CD4-positive, alpha-beta T cell treated with Interleukin-6 for 4 hours (primary cell): ENCODE measurements around the gene ERP27.

Source experiments
- DNase-seq: peaks from one replicate; pipeline ENCODE4 v3.0.0-alpha.2; 2020; ENCODE audit warnings: mixed read lengths

ERP27 gene

DNA sequence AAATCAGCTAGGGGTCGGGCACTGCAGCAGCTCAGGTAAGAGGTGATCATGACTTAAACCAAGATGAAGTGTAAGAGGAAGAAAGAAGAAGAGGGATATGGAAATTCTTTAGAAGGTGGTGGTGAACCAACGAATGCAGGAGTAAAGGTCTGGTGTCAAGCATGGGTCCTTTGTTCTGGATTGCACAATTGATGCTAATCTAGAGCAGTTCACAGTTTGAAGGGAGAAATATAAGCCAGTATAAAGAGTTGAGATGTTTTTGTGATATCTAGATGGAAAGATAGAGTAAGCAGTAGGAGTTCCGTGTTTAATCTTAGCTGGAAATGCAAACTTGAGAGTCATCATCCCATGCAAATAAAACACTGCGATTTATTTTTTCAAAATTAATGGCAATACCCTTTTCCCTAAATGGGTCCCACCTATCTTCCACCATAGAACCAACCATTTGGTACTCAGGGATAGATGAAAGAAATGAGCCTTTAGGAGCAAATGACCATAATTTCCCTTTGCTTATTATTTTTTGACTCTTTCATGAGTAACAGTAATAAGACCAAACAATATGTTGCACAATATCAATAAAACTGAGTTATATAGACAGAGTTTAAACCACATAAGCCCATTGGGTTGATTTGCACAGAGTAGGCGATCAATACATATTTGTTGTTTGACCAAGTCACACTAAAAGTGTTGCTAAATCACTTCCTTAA is 37.7 kb downstream of the ERP27 start:
- DNase-seq = no peak

DNA sequence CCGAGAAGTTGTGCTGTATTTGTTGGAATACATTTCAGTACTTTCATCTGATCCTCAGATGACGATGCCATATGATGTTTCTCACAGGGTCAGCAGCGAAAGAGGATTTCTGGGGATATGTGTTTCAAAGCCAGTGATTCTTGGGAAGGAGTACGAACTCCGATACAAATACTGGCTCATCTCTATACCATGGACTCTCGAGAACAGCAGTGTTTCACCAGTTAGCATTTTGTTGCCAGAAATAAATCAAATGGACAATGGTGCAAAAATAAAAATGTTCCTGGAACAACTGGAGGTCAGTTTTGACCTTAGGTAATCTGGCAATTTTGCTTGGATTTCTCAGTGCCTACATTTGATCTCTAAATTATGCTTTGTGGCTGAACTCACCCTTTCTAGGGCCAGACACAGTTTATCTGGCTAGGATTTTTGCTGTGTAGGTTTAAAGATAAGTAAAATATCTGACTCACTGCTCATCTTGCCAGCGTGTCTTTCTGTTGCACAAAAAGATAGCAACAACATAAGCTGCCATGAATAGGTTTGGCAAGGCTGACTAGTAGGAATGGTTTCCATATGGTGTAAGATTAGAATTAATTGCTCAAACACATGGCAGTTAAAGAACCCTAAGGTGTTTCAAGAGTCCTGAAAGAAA is 41.7 kb downstream of the ERP27 start:
- DNase-seq = no peak

DNA sequence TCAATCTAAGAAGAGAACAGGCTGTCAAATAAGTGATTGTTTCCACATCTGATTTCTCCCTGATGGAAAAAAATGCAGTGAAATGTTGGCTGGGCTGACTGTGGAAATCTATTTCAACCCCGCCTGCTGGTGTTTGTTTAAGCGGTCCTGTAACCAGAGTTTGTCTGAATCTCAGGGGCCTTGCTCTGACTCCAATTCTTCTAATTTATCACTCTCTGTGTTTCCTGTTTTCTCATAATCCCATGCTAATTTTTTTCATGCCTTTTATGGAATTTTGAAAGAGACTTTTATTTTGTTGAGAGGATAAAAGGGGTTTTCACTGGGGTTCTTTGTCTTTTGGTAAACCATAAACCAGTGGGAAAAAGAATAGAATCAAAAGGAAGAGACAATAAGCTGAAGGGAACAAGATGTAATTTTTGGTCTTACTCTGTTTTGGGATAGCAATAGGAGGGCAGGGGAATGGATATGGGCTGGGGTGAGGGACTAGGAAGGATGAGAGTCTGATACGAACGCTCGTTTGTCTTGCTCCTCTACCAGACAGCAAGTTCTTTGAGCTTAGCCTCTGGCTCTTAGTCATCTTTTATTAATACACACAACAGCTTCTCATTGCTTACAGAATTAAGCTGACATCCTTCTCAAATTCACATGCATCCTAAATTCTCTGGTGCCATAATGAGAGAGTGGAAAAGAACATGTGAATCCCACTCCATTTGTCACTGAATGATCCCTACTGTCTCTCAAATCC is 44.7 kb downstream of the ERP27 start:
- DNase-seq = no peak

DNA sequence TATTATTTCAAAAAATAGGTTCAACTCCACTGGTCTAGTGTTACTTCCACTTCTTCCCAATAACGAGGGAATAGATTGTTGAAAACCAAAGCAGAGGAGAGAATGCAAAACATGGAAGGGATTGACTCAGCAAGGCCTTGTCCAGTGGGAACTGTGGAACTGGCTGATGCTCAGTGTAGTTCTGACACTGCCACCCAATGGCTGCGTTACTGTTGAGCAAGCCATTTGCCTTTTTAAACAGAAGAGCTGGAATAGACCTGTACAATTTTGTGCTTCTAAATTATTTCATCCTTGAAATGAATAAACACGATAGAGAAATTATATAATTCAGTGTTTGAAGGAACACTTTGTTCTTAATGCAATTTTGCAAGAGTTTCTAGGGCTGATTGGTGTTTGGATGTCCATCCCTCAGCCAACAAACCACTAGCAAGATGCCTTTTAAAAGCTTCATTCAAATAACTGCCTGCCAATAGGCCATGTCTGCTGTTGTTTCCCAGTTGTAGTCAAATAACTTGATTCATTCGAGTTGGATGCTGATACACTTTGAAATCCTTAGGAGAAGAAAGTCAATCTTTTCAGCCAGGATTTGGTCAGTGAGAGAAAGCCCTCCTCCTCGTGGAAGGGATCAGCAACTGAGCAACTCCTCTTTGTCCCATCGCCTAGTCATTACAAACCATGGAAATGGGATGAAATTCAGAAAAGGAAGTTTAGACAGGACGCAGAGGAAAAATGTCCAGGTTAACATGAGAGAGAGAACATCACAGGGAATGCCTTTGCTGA is 45.4 kb downstream of the ERP27 start:
- DNase-seq = no peak

DNA sequence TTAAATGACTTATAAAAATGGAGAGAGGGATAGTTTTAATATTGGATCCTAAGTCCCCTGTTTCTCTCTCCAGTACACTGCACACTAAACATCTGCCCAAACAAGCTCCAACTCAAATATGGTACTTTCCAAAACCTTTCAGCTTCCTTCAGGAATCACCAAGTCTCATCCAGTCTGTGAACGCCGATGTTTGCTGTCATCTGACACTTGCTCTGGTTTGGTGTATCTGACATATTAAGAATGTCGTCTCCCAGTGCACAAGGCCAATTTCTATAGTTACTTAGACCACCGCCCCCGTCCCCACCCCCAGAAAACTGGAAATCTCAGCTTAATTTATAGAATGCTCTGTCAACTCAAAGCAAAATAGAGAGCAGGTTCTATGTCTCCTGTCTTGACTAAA is 47.6 kb downstream of the ERP27 start:
- DNase-seq = no peak

DNA sequence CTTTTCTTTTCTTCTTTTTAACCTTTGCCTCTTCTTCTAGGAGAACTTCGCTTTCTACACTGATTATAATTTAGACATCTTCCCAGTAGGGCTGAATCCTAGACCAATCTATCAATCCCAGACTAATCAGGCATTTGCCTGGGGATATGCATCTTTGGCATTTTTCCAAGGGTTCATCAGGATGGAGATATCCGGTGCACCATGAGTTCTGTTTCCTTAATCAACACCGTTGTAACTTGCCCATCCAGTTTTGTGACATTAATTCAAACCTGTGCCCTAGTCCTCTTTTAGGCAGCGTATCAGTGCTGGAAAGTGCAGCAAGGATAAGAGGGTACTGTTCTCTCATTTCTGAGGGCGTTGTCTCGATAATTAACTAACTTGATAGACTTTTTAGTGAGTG is 52.1 kb downstream of the ERP27 start:
- DNase-seq = no peak

DNA sequence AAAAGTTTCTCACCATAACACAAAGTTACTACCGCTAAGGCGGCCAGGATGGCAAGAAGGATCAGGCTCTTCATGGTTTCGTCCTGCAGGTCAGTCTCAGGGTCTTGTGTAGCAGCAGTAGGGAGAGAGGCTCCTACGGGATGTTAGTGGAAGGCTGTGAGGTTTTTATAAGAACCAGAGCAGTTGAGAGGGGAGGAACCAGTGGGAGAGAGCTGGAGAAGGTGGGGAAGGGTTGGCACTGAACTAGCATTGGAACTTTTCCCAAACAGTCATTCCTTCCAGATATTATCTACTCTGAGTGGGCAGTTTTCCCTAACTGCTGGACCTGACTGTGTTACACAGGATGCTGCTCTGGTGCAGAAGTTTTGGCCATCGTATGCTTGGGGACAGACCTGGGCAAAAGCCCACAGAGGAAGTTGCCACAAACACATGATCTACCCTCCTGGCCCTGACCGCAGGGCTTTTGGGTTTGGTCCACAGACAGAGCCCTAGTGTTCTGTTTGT is 52.6 kb downstream of the ERP27 start, which contains the start of gene MGP:
Gene MGP (minus strand): TSS at position 137 of the 504 bp plus-strand sequence. CDS start 63 bp downstream, at position 74.
- no peak for DNase-seq

DNA sequence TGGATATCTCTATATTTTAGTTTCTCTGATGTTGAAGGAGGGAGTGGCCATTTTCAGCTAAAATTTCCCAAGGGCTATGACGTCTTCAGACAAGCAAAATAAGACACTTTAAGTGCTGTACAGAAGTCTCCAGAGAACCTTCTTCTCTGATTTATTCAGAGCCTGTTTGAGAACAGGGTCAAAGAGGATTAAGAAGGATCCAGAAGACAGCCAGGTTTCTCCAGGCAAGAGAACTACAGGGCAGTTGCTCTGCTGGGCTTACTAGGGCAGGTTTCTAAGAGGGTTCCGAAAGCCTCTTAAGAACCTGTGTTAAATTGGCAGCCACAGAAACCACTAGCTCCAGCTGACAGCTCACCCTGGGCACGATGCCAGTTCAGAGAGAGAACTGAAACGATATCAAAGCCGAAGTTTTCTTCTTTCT is 53.9 kb downstream of the ERP27 start:
- peak; percentile 92 for DNase-seq

DNA sequence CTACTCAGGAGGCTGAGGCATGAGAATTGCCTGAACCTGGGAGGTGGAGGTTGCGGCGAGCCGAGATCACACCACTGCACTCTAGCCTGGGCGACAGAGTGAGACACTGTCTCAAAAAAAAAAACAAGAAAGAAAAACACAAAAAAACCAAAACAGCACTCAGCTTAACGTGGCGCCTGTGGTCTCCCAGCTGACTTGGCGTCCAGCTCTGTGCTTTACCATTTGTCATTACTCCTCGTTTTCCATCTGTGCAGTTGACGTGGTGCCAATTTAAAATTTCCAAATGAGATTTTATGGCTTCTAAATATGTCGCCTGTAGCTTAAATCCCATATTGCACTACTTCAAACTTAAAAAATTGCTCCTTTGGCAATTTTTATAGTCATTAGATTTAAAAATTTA is 54.7 kb downstream of the ERP27 start:
- no peak for DNase-seq

DNA sequence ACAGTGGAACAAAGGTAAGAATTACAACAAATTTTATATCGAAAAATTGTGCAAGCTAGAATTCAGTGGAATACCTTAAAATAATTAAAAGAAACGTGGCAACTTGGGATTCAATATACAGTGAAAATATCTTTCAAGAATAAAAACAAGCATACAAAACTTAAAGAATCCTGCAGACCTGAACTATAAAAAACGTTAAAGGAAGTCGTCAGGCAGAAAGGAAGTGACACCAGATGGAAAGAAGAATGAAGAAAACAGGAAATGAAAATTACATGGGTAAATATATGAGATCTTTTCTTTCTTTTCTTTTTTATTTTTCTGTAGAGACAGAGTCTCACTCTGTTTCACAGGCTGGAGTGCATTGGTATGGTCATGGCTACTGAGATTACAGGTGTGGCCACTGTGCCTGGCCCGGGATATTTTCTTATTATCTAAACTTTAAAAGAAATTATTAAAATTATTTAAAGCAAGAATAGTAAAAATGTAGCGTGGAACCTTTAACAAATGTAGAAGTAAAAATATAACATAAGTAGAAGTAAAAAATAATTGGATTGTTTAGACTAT is 57.4 kb downstream of the ERP27 start:
- no peak for DNase-seq

DNA sequence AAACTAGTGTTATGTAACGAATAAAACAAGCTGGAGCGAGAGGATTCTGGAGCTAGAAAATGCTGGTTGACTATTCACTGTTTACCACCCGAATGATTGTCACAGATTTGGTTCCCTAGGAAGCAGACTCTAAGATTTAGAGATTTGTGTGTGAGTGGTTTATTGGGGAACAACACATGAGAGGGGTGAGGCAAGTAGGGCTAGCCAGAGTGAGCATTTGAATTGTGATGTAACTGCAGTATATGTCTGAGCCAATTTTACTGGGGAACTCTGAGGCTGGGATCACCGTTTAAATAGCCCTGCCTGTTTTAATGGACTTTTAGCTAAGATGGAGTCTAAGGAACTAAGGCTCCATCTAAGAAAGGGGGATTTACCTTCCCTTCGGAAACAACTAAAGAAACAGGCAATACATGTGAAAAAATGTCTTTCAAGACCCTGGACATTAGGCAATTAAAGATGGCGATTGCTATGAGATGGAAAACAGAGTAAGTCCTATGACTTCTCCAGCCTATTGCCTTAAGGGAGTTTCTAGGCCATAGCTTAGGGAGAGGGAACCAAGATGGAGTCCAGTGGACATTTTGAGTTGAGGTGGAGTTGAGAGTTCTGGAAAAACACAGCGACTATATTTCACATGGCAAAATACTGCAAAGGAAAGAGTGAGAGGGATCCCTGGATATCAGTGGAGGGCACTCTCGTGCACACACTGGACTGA is 59.0 kb downstream of the ERP27 start:
- DNase-seq = no peak

DNA sequence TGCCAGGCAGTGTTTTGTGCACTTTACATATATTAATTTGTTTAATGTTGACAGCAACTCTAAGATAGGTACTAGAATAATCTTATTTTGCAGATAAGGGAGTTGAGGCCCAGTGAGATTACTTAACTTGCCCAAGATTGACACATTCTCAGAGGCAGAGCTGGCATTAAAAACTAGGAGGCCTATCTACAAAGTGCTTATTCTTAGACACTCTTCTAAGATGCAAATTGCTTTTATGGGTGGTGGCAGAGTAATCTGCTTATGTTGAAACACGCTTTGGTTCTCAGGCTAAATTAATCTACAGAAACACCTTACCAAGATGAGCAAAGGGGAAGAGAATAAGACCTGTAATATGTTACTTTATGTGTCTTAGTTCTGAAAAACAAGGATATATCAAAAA is 59.8 kb downstream of the ERP27 start:
- DNase-seq = no peak

DNA sequence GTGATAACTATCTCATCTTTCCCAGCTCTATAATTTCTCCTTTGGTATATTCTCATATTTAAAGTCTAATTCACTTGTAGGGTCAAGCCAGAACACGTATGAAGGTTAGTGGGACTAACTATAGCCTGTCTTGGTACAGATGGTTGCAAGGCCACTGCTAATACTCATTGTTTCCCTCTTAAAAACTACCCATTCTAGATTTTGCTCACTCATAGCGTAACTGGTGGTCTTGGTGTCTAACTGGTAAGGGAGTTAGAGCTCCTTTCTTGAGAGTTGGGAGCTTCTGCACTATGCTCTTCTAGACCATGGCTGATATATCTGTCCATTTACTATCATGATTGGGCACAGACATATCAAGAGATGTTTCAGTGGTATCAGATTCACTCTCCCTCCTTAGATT is 61.5 kb downstream of the ERP27 start:
- DNase-seq = no peak

DNA sequence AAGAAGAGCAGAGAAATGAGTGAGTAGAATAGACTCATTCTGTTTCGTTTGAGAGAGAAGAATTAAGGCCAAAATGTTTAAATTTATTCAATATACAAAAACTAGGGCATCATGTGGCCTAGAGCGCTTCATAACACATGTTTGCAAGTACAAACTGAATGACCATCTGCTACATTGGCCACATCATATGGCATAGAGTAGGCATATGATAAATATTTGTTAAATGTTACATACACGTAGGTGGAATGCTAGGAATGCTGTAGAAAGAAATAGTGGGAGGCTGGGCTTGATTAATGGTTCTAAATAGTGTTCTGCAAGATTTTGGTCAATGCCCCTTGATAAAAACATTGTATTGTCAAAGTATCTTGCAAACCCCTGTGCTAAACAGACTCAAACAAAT is 63.5 kb downstream of the ERP27 start:
- DNase-seq = no peak

DNA sequence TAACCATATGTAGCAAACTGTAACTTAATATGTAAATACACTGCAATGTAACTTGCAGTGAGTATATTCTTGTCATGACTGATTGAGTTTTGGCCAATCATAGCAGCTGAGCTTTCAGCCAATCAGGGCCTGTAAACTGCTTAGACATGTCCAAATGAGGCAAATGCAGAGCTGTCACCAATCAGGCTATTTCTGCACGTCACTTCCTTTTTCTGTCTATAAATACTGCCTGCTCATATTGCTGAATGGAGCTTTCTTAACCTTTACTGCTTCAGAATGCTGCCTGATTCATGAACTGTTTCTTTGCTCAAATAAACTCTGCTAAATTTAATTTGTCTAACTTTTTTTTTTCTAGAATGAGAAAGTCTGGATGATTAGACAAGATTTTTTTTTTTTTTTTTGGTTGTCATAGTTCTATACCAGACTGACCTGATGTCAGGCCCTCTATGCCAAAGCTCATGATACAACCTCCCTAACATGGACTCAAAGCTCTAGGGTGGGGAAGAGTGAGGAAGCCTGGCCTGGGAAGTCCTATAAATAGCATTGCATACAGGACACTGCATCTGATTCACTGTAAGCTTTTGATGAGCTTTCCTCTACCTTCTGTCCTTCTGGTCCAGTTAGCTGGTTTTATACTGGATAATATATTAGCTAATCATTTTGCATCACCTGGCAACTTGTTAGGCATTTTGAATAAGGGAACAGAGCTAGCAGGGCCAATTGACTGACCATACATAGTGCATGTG is 64.7 kb downstream of the ERP27 start:
- no peak for DNase-seq

DNA sequence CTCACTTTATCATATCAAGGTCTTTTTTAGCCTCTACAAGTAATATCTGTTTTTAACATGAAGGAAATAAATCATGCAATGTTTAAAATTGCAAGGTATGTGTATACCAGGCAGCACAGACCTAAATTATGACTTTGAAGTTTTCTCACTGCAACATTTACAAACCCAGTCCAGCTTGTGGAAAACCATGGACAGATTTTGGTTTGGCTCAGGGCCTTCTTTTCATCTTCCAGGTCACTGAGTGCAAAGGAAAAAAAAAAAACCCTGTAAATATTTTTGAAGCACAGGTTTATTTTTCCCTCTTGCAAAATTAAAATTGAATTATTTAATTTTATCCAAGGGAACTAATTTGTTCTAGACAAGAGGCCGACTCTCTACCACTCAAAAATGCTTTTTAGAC is 66.5 kb downstream of the ERP27 start:
- DNase-seq = no peak

DNA sequence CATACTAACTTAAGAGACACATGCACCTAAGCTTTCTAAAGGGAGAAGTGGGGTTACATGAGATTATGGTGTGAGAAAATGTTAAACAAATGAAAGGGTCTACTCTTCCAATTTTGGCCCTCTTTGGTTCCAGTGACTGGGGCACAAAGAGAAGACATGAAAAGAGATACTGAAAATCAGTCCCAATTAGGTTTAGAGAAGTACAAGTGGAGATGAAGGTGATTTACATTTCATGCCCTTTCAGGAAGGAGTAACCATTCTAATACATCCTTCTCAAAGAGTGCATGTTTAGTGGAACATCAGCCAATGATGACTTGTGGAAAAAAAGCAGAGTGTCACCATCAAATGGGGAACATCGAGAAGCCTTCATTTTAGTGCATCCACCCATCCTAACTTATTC is 67.1 kb downstream of the ERP27 start:
- DNase-seq = no peak

DNA sequence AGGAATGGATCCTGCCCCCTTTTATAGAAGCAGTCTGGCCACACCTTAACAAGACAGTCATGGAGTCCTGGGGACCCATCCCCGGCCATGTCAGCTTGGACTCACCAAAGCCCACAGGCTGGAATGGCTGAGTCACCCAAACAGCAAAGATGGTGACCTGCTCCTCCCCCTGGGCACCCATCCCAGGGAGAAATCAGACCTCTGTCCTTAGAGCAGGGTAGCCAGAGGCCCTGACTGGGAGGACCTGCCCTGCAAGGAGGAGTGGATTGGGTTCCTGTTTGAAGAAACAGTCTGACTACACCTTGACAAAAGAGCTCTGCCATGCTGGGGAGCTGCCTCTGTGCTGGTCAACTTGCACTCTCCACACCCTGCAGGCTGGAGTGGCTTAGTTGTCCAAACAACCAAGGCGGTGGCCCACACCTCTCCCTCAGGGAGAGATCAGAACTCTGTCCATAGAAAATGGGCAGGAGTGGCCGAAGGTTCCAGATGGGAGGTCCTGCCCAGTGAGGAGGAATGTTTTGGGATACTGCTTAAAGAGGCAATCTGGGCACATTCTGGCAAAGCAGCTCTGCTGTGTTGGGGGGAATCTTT is 69.3 kb downstream of the ERP27 start:
- no peak for DNase-seq
